ENCODE measurements around the gene MIB2.
"Not testable (repeated sequence)": the region's sequence is repeated elsewhere in the genome, so short reads cannot be mapped to it uniquely, and the experiment has no call there.

Gene MIB2

DNA sequence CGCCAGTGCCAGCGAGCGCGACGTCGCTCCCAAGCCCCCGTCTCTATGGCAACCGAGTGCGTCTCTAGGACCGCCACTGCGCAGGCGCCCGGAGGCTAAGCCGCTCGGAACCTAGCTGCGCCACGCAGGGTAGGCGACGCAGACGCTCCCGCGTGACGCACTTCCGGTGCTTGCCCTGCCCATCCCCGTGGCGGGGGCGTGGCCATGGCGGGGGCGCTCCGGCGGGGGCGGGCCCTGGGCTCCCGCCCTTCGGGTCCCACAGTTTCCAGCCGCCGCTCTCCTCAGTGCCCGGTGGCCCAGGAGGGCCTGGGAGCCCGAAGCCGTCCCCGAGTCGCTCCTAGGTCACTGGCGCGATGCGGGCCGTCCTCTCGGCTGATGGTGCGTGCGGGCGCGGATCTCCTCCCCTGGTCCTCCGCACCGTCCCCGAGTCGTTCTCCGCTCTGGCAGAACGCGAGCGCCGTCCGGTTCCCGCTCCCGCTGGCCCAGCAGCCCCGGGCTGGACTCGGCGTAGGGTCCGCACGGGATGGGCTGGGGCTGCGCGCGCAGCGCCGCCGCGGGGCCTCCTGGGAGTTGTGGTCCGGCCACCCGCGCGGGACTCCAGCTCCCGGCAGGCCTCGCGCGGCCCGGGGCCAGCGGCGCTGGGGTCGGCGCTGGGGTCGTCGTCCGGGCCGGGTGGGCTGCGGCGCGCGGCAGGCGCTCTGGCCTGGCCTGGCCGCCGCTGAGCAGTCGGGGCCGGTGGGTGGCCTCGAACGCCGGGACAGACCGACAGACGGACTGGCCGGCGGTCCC lies at the start of gene MIB2:
TSS of gene MIB2 (plus strand) at position 245 of the 789 bp plus-strand sequence. CDS start 7,953 bp downstream, outside the sequence.
- DNase-seq = peak; percentile 98 to 99

DNA sequence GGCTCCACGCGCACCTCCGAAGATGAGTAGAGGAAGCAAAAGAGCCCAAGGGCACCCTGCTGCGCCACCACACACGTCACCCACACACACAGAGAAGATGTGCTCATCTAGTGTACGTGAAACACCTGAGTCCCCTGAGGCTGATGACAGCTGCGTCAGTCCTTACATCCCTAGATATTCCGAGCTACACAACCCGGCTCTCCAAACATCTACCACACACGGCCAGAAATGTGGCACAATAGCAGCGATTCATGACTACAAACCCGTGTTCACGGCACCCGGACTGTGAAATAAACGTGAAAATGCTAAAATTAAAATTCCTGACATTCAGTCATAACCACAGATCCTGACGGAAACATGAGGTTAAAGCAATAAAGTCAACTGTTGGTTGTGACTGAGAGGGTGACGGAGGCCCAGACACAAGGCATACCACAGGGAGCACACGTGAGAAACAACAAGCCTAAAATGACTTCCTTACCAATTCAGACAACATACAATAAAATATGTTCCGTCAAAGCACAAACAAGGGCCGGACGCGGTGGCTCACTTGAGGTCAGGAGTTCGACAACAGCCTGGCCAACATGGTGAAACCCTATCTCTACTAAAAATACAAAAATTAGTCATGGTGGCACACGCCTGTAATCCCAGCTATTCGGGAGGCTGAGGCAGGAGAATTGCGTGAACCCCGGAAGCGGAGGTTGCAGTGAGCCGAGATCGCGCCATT lies 48.0 kb upstream of the MIB2 start:
- DNase-seq = no peak

DNA sequence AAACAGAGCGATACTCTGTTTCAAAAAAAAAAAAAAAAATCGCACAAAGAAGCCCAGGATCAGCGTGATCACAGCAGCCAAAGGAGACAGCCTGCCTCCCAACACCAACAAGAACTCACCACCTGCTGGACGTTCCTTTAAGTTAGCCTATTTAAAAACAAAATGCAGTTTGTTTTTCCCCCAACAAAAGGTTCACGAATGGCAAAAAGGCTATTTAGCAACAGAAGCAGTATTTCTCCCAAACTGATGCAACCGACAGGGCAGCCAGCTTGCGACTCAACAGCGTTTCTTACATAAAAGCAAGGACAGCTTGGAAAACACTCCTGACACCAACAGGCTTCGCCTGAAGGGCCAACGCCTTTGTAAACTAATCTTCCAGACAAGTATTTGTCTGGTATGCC lies 47.4 kb upstream of the MIB2 start:
- DNase-seq = no peak

DNA sequence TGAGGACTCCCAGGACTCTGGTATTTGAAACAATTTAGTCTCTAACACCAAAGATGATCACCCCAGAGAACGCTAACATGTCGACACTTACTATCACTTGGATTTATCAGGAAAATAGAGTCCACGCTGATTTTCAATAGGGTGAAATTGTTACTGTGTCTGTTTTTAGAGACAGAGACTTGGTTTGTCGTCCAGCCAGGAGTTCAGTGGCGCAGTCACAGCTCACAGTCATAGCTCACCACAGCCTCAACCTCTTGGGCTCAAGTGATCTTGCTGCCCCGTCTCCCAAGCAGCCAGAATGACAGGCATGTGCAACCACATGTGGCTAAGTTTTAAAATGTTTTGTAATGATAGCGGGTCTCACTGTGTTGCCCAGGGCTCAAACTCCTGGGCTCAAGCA lies 46.0 kb upstream of the MIB2 start:
- no peak for DNase-seq

DNA sequence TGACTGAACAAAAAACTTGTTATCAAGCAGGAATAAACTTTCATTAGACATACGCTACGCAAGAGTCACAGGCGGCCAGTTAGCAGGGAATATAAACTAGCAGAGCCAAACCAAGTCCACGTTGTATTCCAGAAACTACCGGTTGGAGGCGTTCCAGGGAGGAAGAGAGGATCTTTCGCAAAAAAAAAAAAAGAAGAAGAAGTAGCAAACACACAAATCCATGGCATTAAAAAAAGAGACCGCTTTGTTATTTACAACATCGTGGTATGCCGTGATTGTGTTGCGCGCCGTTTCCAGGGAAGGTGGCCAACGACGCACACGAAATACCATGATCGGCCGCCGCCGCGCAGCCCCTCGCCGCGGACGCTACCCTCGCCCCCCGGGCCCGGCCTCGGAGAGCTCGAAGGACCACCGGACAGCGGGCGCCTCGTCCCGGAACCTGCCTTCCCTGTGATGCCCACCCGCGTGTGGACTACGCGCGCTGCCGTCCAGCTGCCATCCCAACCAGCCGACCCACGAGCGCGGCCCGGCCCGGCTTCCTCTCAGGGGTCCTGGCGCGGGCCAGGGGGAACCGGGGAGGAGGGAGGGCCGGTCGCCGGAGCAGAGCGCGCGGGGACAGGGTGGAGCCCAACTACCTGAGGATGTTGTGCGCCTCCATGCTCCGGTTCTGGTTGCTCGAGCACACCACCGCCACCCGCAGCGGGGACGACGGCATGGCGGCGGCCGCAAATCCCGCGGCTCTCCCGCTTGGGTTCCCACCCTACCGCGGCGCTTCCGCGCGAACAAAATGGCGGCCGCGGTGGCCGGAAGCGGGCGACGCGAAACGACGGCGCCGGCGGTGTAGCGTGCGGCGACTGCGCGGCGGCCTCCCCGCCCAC lies 41.2 kb upstream of the MIB2 start:
- peak; percentile 78 to 81 for DNase-seq

DNA sequence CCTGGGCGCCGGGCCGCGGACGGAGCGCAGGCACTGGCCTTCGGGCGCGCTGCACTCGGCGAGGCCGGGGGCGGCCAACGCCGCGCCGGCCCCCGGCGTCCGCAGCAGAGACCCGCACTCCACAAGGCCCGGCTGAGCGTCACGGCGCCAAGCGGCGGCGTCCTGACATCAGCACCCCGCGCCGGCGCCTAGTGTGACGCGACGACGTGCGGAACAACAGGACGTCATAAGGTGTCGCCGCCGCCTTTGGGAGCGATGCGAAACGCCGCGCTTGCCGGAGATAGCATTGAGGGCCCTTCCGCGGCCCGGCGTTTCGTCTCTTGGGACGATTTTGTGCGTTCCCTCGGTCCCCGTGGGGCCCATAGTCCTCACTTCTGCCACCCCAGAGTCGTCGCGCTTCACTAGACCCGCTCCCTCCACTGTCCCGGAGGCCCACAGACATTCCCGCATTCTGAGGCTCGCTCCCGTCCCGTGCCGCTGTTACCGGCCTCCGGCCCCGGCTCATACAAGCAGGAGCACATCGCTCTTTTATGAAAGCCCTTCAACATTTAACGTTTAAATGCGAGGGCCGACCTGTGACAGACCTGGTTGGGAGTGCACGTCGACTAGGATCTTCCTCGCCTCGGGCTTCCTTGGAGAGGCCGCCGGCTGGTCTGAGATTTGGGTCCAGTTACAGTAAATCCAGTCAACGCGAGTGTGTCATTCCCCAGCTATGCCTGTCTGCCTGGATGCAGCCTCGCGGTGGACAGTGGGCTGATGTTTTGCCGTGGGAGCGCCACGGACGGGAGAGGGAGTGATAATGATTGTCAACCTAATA lies 40.4 kb upstream of the MIB2 start, which contains the start of gene SSU72:
TSS of gene SSU72 (minus strand) at position 143 of the 817 bp plus-strand sequence. CDS start 306 bp downstream, outside the sequence.
- DNase-seq = peak; percentile 92 to 93

DNA sequence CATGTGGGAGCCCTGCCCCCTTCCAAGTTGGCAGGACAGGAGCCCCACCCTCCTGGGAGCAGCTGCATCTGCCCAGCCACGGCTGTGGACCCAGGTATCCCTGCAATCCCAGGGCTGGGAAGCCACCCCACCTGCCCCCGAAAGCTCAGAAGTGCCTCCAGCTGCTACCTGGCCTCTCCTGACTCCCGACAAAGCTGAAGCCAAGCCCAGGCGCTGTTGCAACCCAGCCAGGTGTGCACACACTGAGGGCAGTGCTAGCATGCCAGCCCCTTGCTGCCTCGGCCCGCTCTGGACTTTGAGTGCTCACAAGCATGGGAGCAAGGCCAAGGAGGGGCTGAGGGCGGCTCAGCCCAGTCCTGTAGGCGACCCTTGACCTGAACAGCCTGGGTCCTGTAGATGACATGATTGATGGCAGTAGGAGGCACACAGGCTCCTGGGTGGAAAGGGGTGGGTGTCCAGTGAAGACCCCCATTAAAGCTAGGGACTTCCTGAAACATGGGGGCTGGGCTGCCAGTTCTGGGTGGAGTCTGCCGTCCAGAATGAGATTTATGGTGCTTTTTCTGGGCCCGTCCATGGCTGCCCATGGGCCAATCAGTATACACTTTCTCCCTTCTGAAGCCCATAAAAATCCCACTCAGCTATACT lies 37.8 kb upstream of the MIB2 start:
- DNase-seq = no peak

DNA sequence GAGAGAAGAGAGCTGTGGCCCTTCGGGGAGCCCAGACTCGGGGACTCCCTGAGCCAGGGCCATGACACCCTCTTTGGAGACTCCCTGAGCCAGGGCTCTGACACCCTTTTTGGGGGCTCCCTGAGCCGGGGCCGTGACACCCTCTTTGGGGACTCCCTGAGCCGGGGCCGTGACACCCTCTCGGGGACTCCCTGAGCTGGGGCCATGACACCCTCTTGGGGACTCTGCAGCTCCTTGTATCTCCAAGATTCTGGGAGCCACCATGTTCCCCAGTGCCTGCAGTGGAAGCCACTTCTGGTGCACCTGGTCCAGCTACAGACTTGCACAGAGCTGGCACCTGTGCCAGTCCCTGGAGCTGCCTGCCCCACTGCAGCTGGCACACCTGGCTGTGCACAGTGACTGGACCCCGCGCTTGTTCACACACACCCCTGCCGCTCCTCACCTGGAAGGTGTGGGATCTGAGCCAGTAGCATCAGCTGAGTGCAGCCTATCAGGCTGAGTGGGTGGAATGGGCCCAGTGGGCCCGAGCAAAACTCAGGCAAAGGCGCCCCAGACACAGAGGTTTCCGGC lies 36.8 kb upstream of the MIB2 start:
- no peak for DNase-seq

DNA sequence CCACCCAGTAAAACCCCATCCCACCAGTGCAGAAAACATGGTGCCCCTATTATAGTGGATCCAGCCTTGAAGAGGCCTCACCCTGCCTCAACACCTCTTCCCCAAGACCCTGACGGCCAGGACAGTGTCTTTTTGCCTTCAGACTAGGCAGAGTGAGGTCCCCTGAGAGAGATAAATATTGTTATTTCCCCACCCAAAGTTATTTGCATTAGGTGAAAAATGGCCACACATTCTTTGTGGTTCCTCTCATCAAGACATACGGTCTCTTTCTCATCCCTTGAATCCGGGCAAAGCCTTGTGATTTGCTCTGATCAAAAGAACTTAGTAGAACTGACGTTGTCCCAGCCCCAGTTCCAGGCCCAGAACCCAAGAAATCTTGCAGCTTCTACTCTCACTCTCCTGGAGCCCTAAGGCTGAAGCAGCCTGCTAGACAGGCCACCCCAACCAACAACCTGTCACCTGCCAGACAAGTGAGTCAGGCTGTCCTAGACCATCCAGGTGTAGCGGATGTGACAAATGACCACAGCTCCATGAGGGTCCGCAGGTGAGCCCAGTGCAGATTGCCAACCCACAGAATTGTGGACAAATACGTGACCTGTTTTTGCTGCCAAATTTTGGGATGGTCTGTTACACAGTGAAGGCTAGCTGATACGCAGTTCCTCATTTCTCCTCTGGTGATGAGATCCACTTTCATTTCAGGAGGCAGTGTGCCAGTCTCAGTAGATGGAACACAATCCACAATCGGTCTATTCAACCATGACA lies 32.5 kb upstream of the MIB2 start:
- no peak for DNase-seq

DNA sequence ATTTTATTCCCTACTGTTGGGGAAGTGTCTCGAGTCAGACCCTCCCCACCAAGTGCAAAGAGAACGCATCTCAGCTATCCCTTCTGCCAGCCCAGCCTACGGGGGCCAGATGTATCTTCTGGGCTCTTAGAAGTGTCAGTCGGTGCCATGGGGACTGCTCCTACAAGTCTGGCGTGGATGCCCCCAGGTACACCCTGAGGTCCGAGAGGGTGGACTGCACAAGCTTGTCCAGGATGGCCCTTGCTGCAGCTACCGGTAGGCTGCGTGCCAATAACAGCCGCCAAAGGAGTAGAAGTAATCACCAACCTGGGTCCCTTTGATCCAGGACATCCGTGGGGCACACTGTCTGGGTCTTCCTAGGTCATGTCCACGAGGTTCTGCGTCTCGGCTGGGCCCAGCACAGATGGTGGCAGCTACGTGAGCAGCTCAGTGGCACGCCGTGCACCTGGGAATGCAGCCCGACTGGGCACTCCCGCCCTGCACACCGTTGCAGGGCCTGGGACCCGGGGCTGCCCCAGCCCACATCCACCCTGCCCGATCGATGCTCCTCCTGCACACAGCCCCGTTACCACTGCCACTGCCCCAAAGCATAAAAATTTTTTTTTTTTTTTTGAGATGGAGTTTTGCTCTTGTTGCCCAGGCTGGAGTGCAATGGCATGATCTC lies 31.8 kb upstream of the MIB2 start:
- DNase-seq = no peak

DNA sequence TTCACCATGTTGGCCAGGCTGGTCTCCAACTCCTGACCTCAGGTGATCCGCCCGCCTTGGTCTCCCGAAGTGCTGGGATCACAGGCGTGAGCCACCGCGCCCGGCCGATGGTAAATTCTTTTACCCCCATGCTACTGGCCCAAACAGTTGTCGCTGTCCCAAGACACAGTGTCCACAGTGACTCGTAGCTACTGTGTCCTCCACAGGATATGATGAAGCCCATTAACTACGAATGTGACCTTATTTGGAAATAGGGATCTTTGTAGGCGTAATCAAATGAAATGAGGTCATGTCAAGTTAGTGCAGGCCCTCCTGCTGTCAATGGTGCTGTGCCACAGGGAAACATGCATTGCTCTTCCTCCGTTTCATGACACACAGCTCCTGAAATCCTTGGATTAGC lies 23.8 kb upstream of the MIB2 start:
- DNase-seq = no peak

DNA sequence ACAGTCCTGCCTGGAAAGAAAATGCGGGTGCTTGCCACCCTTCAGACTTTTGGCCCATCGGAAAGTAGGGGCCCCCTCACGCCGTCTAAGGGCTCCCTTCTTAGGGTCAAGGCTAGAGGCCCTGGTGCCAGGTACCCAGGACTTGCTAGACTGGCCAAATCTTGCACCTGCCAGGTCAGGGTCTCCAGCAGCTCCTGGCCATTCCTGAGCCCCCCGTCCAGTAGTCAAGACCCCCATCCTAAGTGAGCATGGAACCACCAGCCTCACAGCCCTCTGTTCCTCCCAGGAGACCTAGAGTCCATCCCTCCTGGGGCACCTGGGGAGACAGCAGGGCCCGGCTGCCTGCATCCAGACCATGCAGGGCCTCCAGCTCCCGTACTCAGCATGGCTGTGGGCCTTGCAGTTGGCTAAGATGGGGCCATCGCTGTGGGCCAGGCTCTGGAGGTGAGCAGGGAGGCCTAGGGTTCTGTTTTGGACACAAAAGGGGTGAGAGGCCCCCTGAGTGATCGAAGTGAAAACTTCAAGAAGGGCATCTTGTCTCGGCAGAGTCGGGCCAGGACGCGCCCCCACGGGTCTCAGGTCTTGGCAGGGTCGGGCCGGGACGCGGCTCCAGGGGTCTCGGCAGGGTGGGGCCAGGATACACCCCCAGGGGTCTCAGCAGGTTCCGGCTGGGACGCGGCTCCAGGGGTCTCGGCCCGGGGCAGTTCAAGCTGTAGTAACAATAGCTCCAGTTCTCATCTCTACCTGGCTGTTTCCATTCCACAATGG lies 21.3 kb upstream of the MIB2 start:
- no peak for DNase-seq

DNA sequence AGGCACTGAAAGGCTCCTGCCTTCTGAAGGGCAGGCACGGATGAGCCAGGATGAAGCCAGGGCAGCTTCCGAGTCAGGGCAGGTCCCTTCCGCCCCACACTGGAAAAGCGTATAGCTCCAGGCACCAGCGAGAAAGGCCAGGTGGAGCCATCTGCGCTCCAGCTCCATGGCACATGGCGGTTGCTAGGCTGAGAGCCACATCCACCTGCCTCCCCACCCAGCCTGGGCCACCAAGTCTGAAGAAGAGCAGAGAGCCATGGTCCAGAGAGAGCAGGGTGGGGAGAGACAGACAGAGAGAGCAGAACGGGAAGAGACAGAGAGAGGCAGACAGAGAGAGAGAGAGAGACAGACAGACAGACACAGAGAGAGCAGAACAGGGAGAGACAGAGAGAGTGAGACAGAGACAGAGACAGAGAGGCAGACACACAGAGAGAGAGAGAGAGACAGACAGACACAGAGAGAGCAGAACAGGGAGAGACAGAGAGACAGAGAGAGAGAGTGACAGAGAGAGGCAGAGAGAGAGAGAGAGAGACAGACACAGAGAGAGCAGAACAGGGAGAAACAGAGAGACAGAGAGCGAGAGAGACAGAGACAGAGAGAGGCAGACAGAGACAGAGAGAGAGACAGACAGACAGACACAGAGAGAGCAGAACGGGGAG lies 20.6 kb upstream of the MIB2 start:
- no peak for DNase-seq

DNA sequence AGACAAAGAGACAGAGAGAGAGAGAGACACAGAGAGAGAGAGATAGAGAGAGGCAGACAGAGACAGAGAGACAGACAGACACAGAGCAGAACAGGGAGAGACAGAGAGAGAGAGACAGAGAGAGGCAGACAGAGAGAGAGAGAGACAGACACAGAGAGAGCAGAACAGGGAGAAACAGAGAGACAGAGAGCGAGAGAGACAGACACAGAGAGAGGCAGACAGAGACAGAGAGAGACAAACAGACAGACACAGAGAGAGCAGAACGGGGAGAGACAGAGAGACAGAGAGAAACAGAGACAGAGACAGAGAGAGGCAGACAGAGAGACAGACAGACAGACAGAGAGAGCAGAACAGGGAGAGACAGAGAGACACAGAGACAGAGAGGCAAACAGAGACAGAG lies 20.0 kb upstream of the MIB2 start:
- not testable (repeated sequence) for DNase-seq

DNA sequence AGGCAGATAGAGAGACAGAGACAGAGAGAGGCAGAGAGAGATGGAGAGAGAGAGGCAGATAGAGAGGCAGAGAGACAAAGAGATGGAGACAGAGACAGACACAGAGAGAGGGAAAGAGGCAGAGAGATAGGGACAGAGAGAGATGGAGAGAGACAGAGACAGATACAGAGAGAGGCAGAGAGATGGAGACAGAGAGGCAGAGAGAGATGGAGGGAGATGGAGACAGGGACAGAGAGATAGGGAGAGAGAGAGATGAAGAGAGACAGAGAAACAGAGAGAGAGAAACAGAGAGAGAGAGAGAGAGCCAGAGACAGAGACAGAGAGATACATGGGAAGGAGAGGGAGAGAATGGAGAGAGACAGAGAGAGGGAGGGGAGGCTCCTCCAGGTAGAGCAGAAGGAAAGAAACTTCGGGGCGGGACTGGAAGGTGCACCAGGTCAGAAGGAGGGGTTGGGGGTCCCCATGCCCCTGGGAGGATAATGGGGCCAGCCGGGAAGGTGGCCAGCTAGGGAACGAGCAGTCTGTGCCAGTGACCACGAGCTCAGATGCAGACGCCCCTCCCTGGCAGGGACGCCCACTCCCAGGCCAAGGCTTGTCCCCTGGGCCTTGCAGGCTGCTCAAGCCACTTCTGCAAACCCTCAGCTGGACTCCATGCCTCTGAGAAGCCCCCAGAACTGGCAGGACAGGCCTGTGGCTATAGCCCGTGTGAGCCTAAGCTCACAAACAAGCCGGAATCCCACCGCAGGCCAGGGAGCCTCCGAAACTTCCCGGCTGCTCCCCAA lies 18.6 kb upstream of the MIB2 start:
- no peak for DNase-seq

DNA sequence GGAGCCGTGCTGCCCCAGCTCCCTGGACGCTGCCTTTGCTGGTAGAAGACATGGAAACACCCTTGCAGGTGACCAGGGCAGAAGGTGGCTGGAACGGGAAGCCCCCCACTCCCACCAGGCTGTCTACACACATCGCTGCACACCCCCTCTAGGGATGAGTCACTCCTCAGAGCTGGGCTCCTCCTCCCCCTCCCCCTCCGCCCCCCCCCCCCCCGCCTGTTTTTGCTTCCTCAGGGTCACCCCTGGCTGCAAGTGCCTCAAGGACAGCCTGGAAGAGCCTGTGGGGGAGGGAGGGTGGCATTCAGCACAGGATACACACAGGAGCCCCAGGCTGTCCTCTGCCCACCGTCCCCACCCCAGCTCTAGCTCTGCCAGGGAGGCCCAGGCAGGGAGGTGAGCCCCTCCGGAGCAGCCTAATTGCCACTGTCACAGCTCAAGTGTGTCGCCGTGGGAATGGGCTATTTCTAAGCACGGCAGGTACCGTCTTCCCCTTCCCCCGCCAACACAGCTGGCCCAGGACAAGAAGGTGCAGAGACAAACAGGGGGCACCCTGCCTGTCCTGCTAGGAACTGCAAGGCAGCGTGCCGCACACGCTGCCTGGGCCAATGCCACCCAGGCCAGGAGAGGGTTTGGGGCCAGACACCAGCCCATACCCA lies 17.9 kb upstream of the MIB2 start:
- peak; percentile 10 to 22 for DNase-seq

DNA sequence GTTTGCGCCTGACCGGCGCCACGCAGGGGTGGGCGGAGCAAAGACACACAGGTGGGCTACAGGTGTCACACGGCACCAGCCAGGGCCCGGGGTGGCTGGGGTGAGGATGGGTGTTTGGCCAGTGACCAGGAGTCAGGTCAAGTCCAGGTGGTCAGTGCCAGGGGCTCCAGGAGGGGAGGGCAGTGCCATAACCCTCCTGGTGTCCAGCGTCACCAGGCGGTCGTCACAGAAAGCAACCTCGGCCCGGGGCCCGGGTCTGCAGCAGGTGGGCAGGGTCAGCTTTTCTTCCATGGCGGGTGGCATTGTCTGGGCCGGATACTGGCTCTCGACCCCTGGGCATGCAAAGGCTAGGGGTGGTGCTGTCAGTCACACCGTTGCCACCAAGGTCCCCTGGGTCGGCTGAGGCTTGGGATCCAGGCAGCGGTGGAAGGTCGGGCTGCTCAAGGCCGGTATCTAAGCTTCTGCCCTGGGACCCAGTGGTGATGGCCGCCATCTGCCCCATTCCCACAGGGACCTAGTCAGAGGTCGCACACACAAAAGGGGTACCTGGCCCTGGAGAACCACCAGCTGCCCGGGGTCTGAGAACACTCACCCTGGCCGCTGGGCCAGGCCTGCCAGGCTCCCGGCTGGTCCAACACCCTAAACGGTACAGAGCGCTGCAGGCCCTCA lies 17.1 kb upstream of the MIB2 start:
- DNase-seq = no peak

All from CD4-positive, alpha-beta T cell treated with Interleukin-1 beta for 1 hour (primary cell).